H1 (cell line): ENCODE data around the gene GLRX. TPM values are rescaled to one million over a fixed set of nuclear protein-coding genes. Genes with fewer than 3 reads are reported as not detected.

Source experiments
- CTCF ChIA-PET: fragments of 300-600 bp; sonication (Branson Sonifier 250); formaldehyde crosslinking; loops from one replicate; lab custom pipeline; 2021; ENCODE audit not compliant: partially characterized antibody; lab: Charles Lee
- POLR2A ChIA-PET: fragments of 300-600 bp; sonication (Branson Sonifier 250); formaldehyde crosslinking; loops from one replicate; lab custom pipeline; 2021; ENCODE audit warnings: inconsistent platforms; ENCODE audit not compliant: partially characterized antibody; lab: Charles Lee
- DNase-seq, 2 experiments: peaks; one replicate each; pipeline versions ENCODE4 v3.0.0 to v3.0.0-alpha.2; 2010 to 2022; ENCODE audit warnings: low spot score in 2 of 2, low read depth in 1 of 2, mixed read lengths in 1 of 2
- FAIRE-seq: peaks from 2 replicates; lab custom pipeline; 2011; peaks lifted over from hg19 to GRCh38; lab: Jason Lieb, UNC
- H2AFZ ChIP-seq: 2 replicates; pipeline ENCODE4 v1.8.1; 2012; ENCODE audit warnings: low read length, inconsistent platforms
- H2AK5ac ChIP-seq: 2 replicates; pipeline ENCODE4 v1.6.1; 2013; ENCODE audit warnings: low read depth, low read length
- H2BK120ac ChIP-seq: replicated peaks from 2 replicates; pipeline ENCODE3; 2013; ENCODE audit warnings: low read depth, low read length, inconsistent platforms
- H2BK12ac ChIP-seq: 2 replicates; pipeline ENCODE4 v1.6.1; 2013; ENCODE audit warnings: low read depth, low read length
- H2BK15ac ChIP-seq: 2 replicates; pipeline ENCODE4 v1.6.1; 2013; ENCODE audit warnings: low read length
- H2BK20ac ChIP-seq: 2 replicates; pipeline ENCODE4 v1.6.1; 2013; ENCODE audit warnings: low read length
- H2BK5ac ChIP-seq: 2 replicates; pipeline ENCODE4 v1.6.1; 2013; ENCODE audit warnings: low read depth, low read length
- H3K14ac ChIP-seq: 2 replicates; pipeline ENCODE4 v1.6.1; 2013; ENCODE audit warnings: inconsistent platforms; ENCODE audit not compliant: insufficient read length
- H3K18ac ChIP-seq: 2 replicates; pipeline ENCODE4 v1.6.1; 2013; ENCODE audit warnings: low read length; ENCODE audit errors: extremely low read depth
- H3K23ac ChIP-seq: 2 replicates; pipeline ENCODE4 v1.6.1; 2013; ENCODE audit warnings: inconsistent platforms; ENCODE audit not compliant: insufficient read length
- H3K23me2 ChIP-seq: 2 replicates; pipeline ENCODE4 v1.6.1; 2013; ENCODE audit warnings: low read depth, low read length
- H3K27ac ChIP-seq: 2 replicates; pipeline ENCODE4 v1.6.1; 2011; ENCODE audit warnings: low read depth, low read length, inconsistent platforms
- H3K27me3 ChIP-seq, 4 experiments: replicated peaks in 1 of 4; 1 replicate in 1 of 4; 2 replicates in 3 of 4; pipeline versions ENCODE4 v1.6.1 to v1.8.1; 2011 to 2013; ENCODE audit warnings: low read length in 3 of 4, mild to moderate bottlenecking in 3 of 4, inconsistent platforms in 2 of 4, mixed read lengths in 2 of 4, moderate library complexity in 1 of 4; ENCODE audit not compliant: control insufficient read depth in 3 of 4, insufficient read depth in 3 of 4; ENCODE audit errors: extremely low read depth in 1 of 4
- H3K36me3 ChIP-seq, 4 experiments: 2 replicates each; pipeline versions ENCODE4 v1.6.1 to v1.8.1; 2011 to 2013; ENCODE audit warnings: mild to moderate bottlenecking in 4 of 4, low read length in 3 of 4, moderate library complexity in 2 of 4, control low read depth in 1 of 4, inconsistent platforms in 1 of 4; ENCODE audit not compliant: insufficient read depth in 4 of 4, control insufficient read depth in 2 of 4
- H3K4ac ChIP-seq: replicated peaks from 2 replicates; pipeline ENCODE3; 2013; ENCODE audit warnings: low read length, low read depth, mixed read lengths, inconsistent platforms; ENCODE audit not compliant: insufficient read length
- H3K4me1 ChIP-seq, 4 experiments: replicated peaks in 1 of 4; 1 replicate in 1 of 4; 2 replicates in 3 of 4; pipeline versions ENCODE4 v1.6.1 to v1.8.1; 2011 to 2013; ENCODE audit warnings: low read length in 3 of 4, inconsistent platforms in 2 of 4, mixed read lengths in 1 of 4; ENCODE audit not compliant: insufficient read depth in 4 of 4, control insufficient read depth in 3 of 4
- H3K4me2 ChIP-seq, 2 experiments: 2 replicates each; pipeline versions ENCODE4 v1.6.1 to v1.8.1; 2011 to 2013; ENCODE audit warnings: low read depth in 2 of 2, low read length in 2 of 2, control low read depth in 1 of 2, inconsistent platforms in 1 of 2, mild to moderate bottlenecking in 1 of 2; ENCODE audit not compliant: insufficient read depth in 1 of 2
- H3K4me3 ChIP-seq, 4 experiments: fragments of 200-600, 300-600 bp in 1 of 4; sonication (generic), shearing (Covaris generic), sonication (Bioruptor Twin) in 1 of 4; 2 replicates each; pipeline versions ENCODE4 v1.5.1 to v1.8.1; 2011 to 2016; ENCODE audit warnings: low read length in 4 of 4, low read depth in 3 of 4, control low read depth in 2 of 4, inconsistent platforms in 2 of 4, mild to moderate bottlenecking in 2 of 4, mixed read lengths in 1 of 4, moderate library complexity in 1 of 4; ENCODE audit not compliant: insufficient read depth in 2 of 4; ENCODE audit errors: extremely low read depth in 1 of 4
- H3K56ac ChIP-seq: replicated peaks from 2 replicates; pipeline ENCODE3; 2013; ENCODE audit warnings: low read depth, mild to moderate bottlenecking, mixed read lengths, low read length, inconsistent platforms; ENCODE audit not compliant: insufficient read length
- H3K79me1 ChIP-seq: 2 replicates; pipeline ENCODE4 v1.6.1; 2013; ENCODE audit warnings: low read depth, low read length, control low read depth
- H3K79me2 ChIP-seq, 2 experiments: 2 replicates each; pipeline versions ENCODE4 v1.6.1 to v1.8.1; 2012 to 2013; ENCODE audit warnings: low read length in 2 of 2, mild to moderate bottlenecking in 2 of 2, inconsistent platforms in 1 of 2; ENCODE audit not compliant: insufficient read depth in 2 of 2, control insufficient read depth in 1 of 2
- H3K9ac ChIP-seq, 4 experiments: replicated peaks in 1 of 4; 1 replicate in 1 of 4; 2 replicates in 3 of 4; pipeline versions ENCODE4 v1.6.1 to v1.8.1; 2011 to 2013; ENCODE audit warnings: low read depth in 3 of 4, low read length in 3 of 4, control low read depth in 2 of 4, mild to moderate bottlenecking in 2 of 4, moderate library complexity in 2 of 4, inconsistent platforms in 1 of 4; ENCODE audit errors: extremely low read depth in 1 of 4
- H3K9me3 ChIP-seq, 2 experiments: 2 replicates each; pipeline versions ENCODE4 v1.6.1 to v1.8.1; 2012 to 2013; ENCODE audit warnings: mild to moderate bottlenecking in 2 of 2, moderate library complexity in 2 of 2, control low read depth in 1 of 2, inconsistent platforms in 1 of 2, low read depth in 1 of 2, low read length in 1 of 2, mixed read lengths in 1 of 2; ENCODE audit not compliant: insufficient read depth in 2 of 2
- H4K20me1 ChIP-seq, 2 experiments: replicated peaks in 1 of 2; 2 replicates each; pipeline versions ENCODE3 to v1.8.1; 2011 to 2013; ENCODE audit warnings: inconsistent platforms in 2 of 2, low read length in 2 of 2, mild to moderate bottlenecking in 1 of 2; ENCODE audit not compliant: insufficient read depth in 2 of 2, control insufficient read depth in 1 of 2
- H4K5ac ChIP-seq: 2 replicates; pipeline ENCODE4 v1.6.1; 2013; ENCODE audit warnings: low read length, low read depth, mixed read lengths, inconsistent platforms; ENCODE audit not compliant: insufficient read length
- H4K8ac ChIP-seq: 2 replicates; pipeline ENCODE4 v1.8.0; 2013; ENCODE audit warnings: mild to moderate bottlenecking, moderate library complexity, low read length, inconsistent platforms; ENCODE audit not compliant: insufficient read depth; ENCODE audit errors: extremely low read depth
- H4K91ac ChIP-seq: replicated peaks from 2 replicates; pipeline ENCODE3; 2013; ENCODE audit warnings: low read length, mixed read lengths, inconsistent platforms; ENCODE audit not compliant: insufficient read length
- CHD2 ChIP-seq: IDR thresholded peaks from 2 replicates; pipeline ENCODE4 v1.6.1; 2012; ENCODE audit warnings: low read length, improper control_type of control experiment
- JUN ChIP-seq: IDR thresholded peaks from 2 replicates; pipeline ENCODE4 v1.6.1; 2011; ENCODE audit warnings: low read depth, mild to moderate bottlenecking, improper control_type of control experiment, low read length
- WGBS, 2 experiments: shearing (Covaris generic) in 1 of 2; methylation state at CpG; one replicate each; pipeline versions ENCODE4 v1.1.6 to v1.1.7; 2013 to 2015; ENCODE audit warnings: low lambda C conversion rate in 2 of 2, mixed read lengths in 2 of 2, inconsistent platforms in 1 of 2, low coverage in 1 of 2, missing lambda C conversion rate in 1 of 2; ENCODE audit not compliant: insufficient replicate concordance in 2 of 2, insufficient coverage in 1 of 2, insufficient read length in 1 of 2; ENCODE audit errors: extremely low coverage in 1 of 2, missing lambda C conversion rate in 1 of 2; 5-methylcytosine and 5-hydroxymethylcytosine counted together
- polyA plus RNA-seq, 7 experiments: library from polyadenylated mRNA; depleted of rRNA in 3 of 7; stranded (reverse) in 5 of 7; unstranded in 2 of 7; fragments of >200 nt in 5 of 7; fragments of 200-250 nt in 2 of 7; gene quantifications; 1 replicate in 5 of 7; 2 replicates in 1 of 7; 4 replicates in 1 of 7; pipeline versions ENCODE4 v1.2.1 to v1.2.3, GENCODE V29; 2011 to 2013; ENCODE audit warnings: missing spikeins in 2 of 7, mixed read lengths in 2 of 7
- total RNA-seq: library from RNA; stranded (reverse); fragmentation: NEBNext Ultra II Directional; extraction: Animal tissue kit (Norgen Biotek cat#: 25700); gene quantifications from 2 replicates; pipeline ENCODE4 v1.2.1, GENCODE V29; 2021

GLRX gene
- total and polyA plus RNA-seq, 2 of the 8 experiments (the other 6 are each of a cell fraction or from before 2014, with no cell fraction given) = 22.9 to 31.2 TPM

DNA sequence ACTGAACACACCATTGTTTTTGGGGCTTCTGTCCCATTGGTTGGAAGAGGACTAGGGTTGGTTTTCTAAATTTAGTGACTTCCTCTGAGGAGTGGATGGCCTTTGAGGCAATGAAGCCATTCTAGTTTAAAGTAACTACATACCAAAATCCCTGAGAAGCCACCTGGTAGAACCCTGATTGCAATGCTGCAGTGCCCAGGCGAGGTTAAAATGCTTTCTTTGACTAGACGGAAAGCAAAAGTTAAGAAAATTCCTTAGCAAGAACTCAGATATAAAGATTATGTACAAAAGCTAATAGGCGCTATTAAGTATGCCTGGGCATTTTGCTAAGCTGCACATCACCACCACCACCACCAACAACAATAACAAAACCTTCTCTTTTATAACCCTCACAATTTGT, 20.6 kb downstream of the GLRX start:
- H3K27ac ChIP-seq = no peak overlapping the region
- H3K4ac ChIP-seq = no peak overlapping the region
- no peak overlapping the region for H2AFZ ChIP-seq
- H2BK5ac ChIP-seq = no peak overlapping the region
- H4K91ac ChIP-seq = no peak overlapping the region
- WGBS, 2 experiments = 83% methylated on average over 3 of the region's 3 CpGs; no CpG with 5 or more reads in 1 of the 2 experiments
- ChIA-PET POLR2A (interaction anchor here (0.6 kb wide), 1 partner anchor 21 kb away, joined by 3 read pairs; no protein-coding TSS in a partner anchor), CTCF (interaction anchor here (1.1 kb wide), 1 partner anchor 9 kb away, joined by 3 read pairs; no protein-coding TSS in a partner anchor)
- no peaks in the 10 kb centered on the region for H3K79me2 ChIP-seq
- H3K4me2 ChIP-seq = no peak overlapping the region
- no peak for TF ChIP-seq CHD2
- TF ChIP-seq JUN = no peak
- no peaks in the 10 kb centered on the region for H3K4me1 ChIP-seq
- no peak overlapping the region for H2BK12ac ChIP-seq
- H3K56ac ChIP-seq = no peak overlapping the region
- peak in 1 of 2 experiments; percentile 20 for DNase-seq
- no peak overlapping the region for H4K8ac ChIP-seq
- no peak overlapping the region for H2BK20ac ChIP-seq
- FAIRE-seq = no peak
- H4K20me1 ChIP-seq = no peaks in the 10 kb centered on the region
- H3K18ac ChIP-seq = no peak overlapping the region
- H2BK15ac ChIP-seq = no peak overlapping the region
- H3K4me3 ChIP-seq = no peak overlapping the region
- no peaks in the 10 kb centered on the region for H3K9me3 ChIP-seq
- no peak overlapping the region for H3K9ac ChIP-seq
- no peak overlapping the region for H2AK5ac ChIP-seq
- H3K79me1 ChIP-seq = no peaks in the 10 kb centered on the region
- H3K14ac ChIP-seq = no peak overlapping the region
- no peaks in the 10 kb centered on the region for H3K27me3 ChIP-seq
- no peak overlapping the region for H2BK120ac ChIP-seq
- H3K36me3 ChIP-seq = no peaks in the 10 kb centered on the region
- H3K23ac ChIP-seq = no peak overlapping the region
- no peaks in the 10 kb centered on the region for H3K23me2 ChIP-seq
- H4K5ac ChIP-seq = no peak overlapping the region
